GM19099 (cell line): Measurements from ENCODE around the gene HSPA14.
A peak's percentile ranks its signal among the peaks of the same experiment; 100 is the strongest.

Experiments used
- POLR2A ChIP-seq: IDR thresholded peaks from 3 replicates; pipeline ENCODE4 v1.6.1; 2011; ENCODE audit warnings: low read depth; ENCODE audit not compliant: insufficient read length; ENCODE audit errors: extremely low read depth

Gene HSPA14, protein sequence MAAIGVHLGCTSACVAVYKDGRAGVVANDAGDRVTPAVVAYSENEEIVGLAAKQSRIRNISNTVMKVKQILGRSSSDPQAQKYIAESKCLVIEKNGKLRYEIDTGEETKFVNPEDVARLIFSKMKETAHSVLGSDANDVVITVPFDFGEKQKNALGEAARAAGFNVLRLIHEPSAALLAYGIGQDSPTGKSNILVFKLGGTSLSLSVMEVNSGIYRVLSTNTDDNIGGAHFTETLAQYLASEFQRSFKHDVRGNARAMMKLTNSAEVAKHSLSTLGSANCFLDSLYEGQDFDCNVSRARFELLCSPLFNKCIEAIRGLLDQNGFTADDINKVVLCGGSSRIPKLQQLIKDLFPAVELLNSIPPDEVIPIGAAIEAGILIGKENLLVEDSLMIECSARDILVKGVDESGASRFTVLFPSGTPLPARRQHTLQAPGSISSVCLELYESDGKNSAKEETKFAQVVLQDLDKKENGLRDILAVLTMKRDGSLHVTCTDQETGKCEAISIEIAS

DNA sequence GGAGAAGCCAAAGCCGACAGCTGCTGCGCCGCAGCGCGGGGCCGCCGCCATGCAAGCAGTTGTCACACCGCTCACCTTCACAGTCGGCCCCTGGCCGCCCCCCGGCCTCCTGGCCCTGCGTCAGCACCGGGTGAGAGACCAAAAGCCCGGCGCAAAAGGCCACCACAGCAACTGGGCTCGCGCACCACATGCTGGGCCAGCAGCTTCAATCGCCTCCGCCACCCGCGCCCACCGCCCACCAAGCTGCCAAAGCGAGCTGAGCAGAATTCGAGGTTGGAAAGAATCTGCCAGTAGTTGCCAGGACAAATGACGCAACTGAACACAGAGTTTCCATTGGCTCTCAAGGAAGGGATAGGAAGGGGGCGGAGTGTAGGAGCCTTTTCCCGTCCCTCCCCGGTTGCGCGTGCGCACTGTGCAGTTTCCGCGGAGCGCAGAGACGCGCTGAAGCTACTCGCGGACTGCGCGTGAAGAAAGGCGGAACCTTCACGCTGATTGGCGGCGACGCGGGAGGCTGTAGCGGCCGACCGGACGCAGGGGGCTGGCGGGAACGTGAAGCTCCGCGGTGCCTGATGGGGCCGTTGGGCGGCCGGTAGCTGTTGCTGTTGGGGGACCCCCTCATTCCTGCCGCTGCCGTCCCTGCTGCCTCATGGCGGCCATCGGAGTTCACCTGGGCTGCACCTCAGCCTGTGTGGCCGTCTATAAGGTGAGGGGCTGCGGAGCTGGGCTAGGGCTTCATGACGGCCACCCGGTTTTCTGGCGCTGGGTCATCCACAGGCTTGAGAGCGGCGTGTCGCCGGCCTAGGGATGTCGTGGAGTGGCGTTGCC lies at the start of gene HSPA14, which contains the start of the genes CDNF and MSANTD7:
Gene HSPA14 (plus strand): TSS at position 550 of the 825 bp plus-strand sequence. CDS start 97 bp downstream, at position 647.
Gene CDNF (minus strand): TSS at position 281 of the 825 bp plus-strand sequence. CDS start 91 bp downstream, at position 190.
Gene MSANTD7 (plus strand): TSS at position 550 of the 825 bp plus-strand sequence. CDS start 3,979 bp downstream, outside the sequence.
- peak; percentile 92 for TF ChIP-seq POLR2A

DNA sequence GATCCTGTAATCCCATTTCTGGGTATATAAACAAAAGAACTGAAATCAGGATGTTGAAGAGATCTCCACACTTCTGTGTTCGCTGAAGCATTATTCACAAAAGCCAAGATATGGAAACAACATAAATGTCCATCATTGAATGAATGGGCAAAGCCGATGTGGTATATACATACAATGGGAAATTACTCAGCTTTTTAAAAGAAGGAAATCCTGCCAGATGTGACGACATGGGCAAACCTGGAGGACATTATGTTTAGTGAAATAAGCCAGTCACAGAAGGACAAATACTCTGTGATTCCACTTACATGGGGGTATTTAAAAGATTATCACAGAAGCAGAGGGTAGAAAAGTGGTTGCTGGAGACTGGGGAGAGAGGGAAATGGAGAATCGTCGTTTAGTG lies 39.5 kb upstream of the HSPA14 start:
- no peak for TF ChIP-seq POLR2A

DNA sequence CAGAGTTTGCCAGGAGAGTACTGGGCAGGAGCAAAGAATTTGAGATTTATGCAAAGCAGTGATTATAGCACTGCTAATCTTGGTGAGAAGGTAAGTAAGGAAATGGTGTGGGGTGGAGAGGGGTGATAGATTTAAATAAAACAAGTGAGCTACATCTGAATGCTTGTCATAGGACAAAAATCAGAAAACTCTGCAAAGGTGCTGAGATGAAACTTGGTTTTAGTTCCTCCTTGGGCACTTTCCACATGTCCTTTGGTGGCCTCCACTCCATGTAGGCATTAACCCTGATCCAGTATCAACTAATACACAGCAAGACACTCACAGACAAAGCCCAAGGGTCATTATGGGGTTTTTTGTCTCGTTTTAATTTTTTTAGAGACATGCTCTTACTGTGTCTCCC lies 37.7 kb upstream of the HSPA14 start:
- no peak for TF ChIP-seq POLR2A

DNA sequence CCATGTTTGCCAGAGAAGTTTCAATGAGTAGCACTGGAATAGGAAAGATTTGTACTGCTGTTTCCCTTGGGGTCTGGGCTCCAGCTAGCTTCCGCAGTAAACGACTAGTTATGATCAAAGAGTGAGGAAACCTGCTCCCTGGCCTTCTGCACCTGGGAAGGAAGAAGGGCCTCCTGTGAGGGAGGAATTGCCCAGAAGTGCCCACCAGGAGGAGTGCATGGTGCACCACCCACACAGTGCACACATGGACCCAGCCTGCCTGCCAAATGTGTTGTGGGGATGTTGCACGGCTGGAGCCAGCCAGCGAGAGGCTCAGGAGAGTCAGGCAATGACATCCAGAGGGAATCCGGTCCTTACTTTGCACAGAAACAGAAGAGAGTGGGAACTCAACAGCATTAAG lies 36.4 kb upstream of the HSPA14 start:
- TF ChIP-seq POLR2A: no peak

DNA sequence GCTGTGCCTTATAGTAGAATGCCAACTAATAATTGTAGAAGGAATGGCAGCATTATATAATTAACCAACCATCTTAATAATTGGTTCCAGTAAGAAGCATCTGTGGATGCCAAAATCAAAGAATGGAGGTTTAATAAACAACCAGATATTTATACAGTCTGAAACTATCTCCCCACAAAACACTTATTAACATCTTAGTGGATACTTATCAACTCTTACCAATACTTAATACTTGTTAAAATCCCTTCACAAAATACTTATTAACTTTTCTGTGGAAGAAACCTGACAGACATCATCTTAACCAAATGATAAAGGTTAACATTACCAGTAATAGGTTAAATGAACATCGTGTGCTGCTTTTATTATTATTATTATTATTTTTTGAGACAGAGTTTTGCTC lies 34.3 kb upstream of the HSPA14 start:
- TF ChIP-seq POLR2A: no peak

DNA sequence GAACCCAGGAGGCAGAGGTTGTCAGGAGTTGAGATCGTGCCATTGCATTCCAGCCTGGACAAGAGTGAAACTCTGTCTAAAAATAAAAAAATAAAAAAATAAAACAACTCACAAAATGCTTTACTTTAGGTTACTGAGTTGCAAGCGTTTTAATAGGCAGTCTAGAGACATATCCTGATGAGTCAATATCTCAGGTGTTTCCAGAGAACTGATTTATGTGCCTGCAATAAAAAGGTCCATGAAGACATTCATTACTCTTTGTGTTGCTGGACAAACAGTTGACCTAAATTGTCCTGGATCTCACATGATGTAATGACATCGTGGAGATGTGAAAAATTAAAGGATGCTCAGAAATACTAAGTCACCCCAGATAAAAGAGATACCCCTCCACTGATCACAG lies 31.8 kb upstream of the HSPA14 start:
- TF ChIP-seq POLR2A: no peak

DNA sequence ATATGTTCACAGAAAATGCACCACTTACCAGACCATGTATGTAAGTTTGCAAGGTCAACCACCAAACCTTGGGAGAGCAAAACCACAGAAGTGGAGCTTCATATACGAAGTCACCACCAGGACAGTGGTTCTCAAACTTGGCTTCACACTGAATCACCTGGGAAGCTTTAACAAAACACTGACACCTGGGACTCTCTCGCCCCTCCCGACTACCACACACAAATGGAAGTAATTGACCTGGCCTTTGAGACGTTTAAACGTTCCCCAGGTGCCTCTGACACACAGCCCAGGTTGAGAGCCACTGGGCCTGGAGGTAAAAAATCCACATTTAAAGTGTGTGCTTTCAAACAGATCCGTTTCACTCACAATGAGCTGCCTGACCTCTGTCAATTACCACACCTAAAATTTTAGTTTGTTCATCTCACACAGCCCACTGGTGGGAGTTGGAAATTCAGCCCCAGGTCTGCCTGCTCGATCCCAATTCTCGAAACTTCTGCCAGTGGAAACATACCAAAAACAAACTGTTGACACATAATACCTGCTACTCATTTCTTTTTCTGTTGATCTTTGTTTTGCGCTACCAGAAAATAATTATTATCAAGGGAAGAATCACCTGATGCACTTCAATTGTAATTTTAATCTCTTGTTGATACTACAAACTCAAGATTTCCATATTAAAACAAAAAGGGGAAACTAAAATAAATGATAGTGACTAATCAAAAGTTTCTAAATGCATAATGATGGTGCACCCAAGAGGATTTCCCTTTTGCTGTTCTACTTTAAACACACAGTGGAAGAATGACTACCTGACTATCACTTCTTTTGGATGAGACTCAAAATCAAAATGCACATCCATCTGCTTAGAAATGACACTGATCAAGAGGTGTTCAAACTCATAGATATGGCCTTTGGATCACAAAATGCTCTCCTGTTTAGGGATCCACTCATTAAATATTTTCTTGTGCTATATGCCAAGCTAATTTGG lies 26.8 kb upstream of the HSPA14 start:
- TF ChIP-seq POLR2A: no peak

DNA sequence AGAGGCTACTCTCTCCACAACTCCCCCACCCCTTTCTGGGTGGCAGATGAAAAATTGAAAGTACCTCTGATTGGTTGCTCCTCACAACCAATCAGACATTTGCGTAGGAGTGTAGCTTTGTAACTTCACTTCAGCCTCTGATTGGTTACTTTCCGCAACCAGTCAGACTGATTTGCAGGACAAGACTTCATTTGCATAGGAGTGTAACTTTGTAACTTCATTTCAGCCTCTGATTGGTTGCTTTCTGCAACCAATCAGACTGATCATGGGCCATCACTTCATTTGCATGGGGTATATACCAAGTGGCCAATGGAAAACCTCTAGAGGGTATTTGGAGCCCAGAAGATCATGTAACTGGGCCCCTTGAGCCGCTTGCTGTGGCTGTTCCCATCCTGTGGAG lies 25.8 kb upstream of the HSPA14 start:
- no peak for TF ChIP-seq POLR2A

DNA sequence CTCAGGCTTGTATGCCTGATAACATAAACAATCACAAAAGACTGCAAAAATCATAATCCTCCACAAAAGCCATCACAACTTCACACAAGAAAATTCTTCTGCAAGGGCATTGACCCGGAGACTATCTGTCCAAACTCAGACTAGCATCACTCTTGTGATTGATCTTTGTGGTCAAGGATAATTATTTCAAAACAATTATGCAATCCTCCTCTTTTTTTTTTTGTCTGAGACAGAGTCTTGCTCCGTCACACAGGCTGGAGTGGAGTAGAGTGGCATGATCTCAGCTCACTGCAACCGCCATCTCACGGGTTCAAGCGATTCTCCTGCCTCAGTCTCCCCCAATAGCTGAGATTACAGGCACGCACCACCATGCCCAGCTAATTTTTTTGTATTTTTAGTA lies 22.4 kb upstream of the HSPA14 start:
- no peak for TF ChIP-seq POLR2A

DNA sequence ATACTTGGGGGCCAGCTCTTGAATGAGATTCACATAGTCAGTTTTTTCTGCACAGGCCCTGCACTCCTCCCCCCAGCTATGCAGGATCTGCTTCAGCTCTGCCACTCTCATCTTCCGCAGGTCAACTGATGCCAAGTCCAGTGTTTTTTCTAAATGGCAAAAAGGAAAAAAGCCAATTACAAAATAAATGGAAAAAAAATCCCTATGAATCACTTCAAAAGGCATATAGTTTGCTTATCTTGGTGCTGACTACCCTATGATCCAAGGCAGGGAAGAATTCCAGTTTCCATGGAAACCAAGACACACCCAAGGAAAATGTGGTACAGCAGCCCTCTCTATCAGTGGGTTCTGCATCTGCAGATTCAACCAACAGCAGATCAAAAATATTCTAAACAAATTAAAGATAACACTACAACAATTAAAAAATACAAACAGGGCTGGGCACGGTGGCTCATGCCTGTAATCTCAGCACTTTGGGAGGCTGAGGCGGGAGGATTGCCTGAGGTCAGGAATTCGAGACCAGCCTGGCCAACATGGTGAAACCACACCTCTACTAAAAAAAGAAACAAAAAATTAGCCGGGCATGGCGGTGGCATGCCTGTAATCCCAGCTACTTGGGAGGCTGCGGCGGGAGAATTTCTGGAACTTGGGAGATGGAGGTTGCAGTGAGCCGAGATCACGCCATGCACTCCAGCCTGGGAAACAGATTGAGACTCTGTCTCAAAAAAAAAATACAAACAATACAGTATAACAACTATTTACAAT lies 17.9 kb upstream of the HSPA14 start:
- TF ChIP-seq POLR2A: no peak

DNA sequence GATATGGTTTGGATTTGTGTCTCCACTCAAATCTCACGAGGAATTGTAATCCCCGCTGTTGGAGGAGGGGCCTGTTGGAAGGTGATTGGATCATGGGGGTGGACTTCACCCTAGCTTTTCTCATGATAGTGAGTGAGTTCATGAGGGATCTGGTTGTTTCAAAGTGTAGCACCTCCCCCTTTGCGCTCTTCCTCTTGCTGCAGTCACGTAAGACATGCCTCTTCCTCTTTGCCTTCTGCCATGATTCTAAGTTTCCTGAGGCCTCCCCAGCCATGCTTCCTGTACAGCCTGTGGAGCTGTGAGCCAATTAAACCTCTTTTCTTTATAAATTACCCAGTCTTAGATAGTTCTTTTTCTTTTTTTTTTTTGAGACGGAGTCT lies 17.3 kb upstream of the HSPA14 start:
- no peak for TF ChIP-seq POLR2A

DNA sequence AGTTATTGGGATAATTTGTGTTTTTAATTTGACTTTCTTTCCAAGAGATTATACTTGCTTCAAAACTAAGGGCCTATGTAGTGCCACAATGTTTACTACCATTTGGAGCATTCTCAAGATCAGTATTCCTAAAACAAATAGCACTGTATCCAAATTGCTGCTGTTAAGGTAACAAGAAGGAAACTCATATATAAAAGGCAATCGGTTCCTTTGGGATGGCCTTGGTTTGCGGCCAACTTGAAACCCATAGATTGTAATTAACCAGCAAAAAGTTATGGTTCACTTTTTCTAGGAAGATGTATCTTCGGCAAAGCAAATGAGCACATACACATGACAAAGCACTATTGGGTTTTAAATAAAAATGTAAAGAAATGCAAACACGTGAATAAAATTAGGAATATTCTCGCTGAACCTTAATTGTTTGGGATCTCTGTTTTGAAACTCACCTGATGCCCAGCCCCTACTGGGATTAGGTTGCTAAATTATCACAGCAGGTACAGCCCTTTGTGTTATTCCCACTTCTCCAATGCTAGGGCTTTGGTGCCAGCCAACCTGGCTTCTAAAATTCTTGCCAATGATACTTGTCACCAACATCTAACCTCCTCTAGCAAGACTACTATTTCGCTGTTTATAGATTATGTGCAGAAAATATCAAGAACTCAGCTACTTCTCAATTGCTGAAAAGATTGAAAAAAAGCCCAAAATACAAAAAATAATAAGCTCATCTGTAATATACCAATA lies 16.3 kb upstream of the HSPA14 start:
- no peak for TF ChIP-seq POLR2A
